ENCODE measurements around the gene PHRF1.

PHRF1 gene

GRCh38 chr11:539971-540481 is 36.2 kb upstream of the PHRF1 start:
- no peak for DNase-seq (ENCODE audit: low read depth)

- no peak for DNase-seq (ENCODE audit: low read depth)
These were observed 35.5 kb upstream of the PHRF1 start for GRCh38 chr11:540583-541432.

GRCh38 chr11:541433-541885 is 34.8 kb upstream of the PHRF1 start:
- DNase-seq (ENCODE audit: low read depth): no peak

- no peak for DNase-seq (ENCODE audit: low read depth)
These were observed 31.5 kb upstream of the PHRF1 start for GRCh38 chr11:544817-545166.

DNA sequence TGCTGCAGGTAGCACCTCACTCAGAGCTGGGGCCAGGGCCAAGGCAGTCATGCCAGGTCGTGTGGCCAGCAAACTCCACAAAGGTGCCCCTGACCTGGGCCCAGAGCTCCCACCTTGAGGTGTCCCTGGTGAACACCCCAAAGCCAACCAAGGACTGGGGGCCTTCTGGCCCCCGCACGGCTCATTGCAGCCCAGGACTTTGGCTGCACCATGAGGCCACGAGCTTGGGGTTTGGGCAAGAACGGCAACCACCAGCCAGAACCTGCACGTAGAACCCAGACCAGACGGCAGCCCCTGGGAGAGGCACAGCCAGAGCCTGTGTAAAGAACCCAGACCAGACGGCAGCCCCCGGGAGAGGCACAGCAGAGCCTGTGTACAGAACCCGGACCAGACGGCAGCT is 31.1 kb upstream of the PHRF1 start:
- no peak for DNase-seq (ENCODE audit: low read depth)

DNA sequence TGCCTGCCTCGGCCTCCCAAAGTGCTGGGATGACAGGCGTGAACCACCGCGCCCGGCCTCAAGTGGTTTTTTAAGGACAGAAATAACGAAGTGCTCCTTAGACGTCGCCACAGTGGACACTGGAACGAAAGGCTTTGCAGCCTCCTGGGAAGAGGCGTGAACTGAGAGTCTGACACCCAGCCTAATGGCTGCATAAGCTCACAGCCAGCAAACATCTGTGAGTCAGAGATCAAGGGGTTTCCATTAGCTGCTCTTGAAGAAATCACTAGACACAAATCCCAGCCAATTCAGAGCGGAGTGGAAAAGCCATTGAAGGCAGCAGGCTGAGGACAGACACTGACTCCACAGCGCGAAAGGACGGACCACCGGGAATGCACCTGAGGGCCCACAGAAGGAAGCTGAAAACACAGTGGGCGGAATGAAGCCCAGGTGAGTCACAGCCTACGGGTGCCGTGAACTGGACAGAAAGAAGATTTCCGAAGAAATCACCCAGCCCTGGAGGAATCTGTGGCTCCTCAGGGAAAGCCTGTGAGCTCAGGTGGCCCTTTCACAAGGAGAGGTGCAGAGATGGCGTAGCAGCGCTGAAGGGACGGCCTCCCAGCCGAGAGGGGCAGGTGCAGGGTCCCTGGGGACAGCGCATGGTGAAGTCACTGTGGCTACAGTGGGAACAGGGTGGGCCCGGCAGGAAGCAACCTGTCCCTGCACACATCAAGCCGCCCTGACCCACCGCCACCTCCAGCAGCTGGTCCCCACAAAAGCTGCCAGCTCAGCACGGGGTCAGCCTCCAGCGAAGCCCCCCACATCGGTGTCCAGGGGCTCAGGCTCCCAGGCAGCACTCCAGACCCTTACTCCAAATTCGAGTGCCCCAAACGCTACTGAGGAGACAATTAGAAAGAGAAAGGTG is 27.3 kb upstream of the PHRF1 start:
- DNase-seq (ENCODE audit: low read depth): peak; percentile 34

GRCh38 chr11:550021-550745 is 26.1 kb upstream of the PHRF1 start:
- DNase-seq (ENCODE audit: low read depth): no peak

DNA sequence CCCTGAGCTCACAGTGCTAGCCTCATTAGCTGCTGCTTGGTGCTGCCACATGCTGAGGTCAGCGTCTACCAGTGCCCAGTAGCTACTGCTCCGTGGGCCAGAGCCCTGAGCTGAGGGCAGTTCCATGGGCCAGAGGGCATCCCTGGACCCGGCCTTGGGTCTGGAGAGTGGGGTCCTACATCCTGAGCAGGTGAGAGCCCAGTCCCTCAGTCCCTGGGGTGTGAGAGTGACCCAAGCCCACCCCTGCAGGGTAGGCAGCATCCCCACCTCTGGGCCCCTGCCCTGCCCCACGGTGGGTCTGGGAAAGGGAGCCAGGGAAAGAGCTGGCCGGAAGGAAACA is 25.6 kb upstream of the PHRF1 start:
- DNase-seq (ENCODE audit: low read depth): no peak

GRCh38 chr11:551131-551530 is 25.1 kb upstream of the PHRF1 start:
- no peak for DNase-seq (ENCODE audit: low read depth)

GRCh38 chr11:551596-551995 is 24.7 kb upstream of the PHRF1 start:
- no peak for DNase-seq (ENCODE audit: low read depth)

DNA sequence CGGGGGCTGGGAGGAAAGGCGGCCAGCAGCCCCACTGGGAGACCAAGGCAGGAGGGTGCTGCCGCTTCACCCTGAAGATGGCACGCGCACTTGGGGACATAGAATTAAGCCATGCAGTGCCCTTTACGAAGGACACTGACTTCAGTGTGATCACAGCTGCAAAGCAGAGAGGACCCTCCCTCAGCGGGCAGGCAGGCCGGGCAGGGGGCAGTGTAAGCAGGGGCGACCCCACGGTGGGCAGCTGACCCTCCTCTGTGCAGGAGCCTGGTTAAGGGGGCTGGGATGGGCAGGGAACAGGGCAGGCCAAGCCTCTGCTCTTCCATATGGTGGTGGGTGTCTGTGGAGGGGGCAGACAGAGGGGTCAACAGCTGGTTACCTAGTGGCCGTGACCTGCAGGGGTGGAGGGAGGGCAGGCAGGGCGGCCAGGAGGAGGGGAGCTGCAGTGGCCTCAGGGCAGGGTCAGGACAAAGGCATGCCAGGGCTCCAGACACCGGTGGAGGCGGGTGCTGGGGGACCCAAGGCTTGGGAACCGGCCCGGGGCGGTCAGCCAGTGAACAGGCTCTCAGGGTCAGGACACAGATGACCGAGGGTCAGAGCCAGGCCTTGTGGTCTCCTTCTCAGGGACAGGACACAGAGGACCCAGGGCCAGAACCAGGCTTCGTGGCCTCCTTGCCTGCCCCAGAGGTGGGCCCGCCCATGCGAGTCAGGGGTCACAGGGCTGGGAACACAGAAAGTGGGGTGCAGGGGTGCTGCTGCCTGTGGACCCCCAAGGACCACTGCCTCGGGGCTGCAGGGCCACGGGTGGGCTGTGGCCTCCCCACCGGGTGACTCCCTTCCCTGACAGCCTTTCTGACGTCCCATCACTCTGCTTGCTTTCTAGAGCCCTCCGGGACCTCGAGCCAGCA is 22.9 kb upstream of the PHRF1 start:
- no peak for DNase-seq (ENCODE audit: low read depth)

DNA sequence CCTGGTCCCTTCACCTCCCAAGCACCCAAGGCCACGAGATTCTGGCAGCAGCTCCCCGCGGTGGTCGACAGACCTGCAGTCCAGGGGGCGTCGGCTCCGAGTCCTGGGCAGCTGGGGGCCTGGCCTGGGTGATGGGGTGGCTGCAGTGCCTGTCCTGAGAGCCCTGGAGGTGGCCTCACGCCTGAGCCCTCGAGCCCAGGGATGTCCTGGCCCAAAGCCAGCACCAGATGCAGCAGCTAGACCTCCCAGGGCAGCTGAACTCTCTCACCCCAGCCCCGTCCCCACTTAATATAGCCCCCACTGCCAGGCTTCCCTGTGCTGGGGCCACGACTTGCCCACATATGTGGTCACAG is 22.3 kb upstream of the PHRF1 start:
- no peak for DNase-seq (ENCODE audit: low read depth)

GRCh38 chr11:554428-555226 is 21.6 kb upstream of the PHRF1 start:
- DNase-seq (ENCODE audit: low read depth): peak; percentile 68

- no peak for DNase-seq (ENCODE audit: low read depth)
These were observed 21.0 kb upstream of the PHRF1 start for GRCh38 chr11:555227-555779.

DNA sequence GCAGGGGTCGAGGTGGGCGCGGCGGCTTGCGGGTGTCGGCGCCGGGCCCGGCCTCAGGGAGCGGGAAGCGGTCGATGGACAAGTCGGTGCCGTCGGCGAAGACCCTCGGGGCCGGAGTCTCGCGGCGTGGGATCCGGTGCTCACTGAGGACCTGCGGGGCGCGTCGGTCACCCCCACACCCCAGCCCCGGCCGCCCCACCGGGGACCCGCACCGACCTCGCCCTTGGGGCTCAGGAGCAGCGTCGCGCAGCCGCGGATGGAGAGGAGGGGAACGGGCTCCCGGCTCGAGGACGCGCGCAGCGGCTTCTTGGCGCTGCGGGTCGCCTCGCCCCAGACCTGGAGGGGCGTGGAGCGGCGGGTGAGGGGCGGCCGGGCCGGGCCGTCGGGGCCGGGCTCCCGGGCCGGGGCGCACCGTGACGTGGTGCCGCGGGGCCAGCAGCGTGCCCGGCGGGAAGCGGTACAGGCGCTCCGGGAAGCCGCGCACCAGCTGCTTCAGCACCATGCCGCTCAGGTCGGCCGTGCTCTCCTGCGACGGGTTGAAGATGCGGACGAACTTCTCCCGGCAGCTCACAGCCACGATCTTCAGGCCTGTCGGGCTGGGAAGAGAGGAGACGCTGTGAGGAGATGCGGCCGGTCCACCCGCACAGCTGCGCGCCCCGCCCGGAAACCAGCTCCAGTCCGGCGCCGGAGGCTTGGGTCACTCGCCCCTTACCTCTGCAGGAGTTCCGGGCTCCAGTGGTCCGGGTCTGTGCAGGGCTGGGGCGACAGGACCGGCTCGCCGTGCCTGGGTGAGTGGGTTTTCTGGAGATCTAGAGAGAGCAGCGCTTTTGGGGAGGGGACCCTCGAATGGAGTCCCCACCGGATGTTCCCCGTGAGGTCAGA is 20.2 kb upstream of the PHRF1 start:
- peak; percentile 37 for DNase-seq (ENCODE audit: low read depth)

- DNase-seq (ENCODE audit: low read depth): no peak
These were observed 19.5 kb upstream of the PHRF1 start for GRCh38 chr11:556662-557256.

- no peak for DNase-seq (ENCODE audit: low read depth)
These were observed 18.7 kb upstream of the PHRF1 start for GRCh38 chr11:557328-558132.

DNA sequence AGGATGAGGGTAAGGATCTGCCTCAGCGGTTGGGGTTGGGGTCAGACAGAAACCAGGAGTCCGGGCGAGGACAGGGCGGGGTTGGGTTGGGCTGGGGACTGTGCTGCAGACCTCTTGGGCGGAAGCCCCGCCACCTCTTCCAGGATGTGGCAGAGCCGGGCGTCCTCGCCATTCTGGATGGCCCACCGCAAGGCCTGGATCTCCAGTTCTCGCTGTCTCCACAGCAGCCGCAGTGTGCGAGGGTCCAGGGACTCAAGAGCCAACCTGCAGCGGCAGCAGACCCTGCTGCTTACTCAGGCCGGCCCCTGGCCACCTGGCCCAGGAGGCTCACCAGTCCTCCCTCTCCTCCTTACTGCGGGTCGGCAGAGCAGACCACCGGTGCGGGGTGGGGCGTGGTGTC is 17.8 kb upstream of the PHRF1 start:
- no peak for DNase-seq (ENCODE audit: low read depth)

All from ELR (cell line).